ENCODE data around the gene RAET1G.
"Not testable (repeated sequence)": the region's sequence is repeated elsewhere in the genome, so short reads cannot be mapped to it uniquely, and the experiment has no call there.

DNA sequence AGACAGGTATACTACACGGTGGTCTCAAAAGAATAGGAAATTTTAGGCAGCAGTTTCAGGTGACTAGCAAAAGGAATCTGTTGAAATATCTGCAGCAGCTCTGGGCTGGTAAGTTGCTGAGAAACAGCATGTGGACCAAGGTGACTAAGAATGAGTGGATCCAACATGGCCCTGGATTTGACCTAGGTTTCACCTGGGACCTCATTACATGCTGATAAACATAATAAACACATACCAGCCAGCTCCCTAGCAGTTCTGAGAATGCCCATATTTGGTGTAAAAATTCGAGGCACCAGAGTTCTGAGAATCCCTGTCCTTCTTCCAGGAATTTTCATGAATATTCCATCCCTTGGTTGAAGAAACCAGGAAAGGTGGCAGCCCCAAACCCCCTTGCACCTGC is 30.5 kb upstream of the RAET1G start:
- TF ChIP-seq, protein P1, sequence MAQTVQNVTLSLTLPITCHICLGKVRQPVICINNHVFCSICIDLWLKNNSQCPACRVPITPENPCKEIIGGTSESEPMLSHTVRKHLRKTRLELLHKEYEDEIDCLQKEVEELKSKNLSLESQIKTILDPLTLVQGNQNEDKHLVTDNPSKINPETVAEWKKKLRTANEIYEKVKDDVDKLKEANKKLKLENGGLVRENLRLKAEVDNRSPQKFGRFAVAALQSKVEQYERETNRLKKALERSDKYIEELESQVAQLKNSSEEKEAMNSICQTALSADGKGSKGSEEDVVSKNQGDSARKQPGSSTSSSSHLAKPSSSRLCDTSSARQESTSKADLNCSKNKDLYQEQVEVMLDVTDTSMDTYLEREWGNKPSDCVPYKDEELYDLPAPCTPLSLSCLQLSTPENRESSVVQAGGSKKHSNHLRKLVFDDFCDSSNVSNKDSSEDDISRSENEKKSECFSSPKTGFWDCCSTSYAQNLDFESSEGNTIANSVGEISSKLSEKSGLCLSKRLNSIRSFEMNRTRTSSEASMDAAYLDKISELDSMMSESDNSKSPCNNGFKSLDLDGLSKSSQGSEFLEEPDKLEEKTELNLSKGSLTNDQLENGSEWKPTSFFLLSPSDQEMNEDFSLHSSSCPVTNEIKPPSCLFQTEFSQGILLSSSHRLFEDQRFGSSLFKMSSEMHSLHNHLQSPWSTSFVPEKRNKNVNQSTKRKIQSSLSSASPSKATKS (CRISPR knock-in tag; IDR thresholded peaks at IDR 0.05) = not testable (repeated sequence)
- not testable (repeated sequence) for TF ChIP-seq HNRNPH1 (optimal IDR thresholded peaks at IDR 0.05; ENCODE audit: low read depth, low read length); POLR2A (conservative IDR thresholded peaks at IDR 0.05); FOXA3 (CRISPR knock-in tag; conservative IDR thresholded peaks at IDR 0.05 in 1 of 2, IDR thresholded peaks at IDR 0.05 in 1 of 2); CHD2 (IDR thresholded peaks at IDR 0.05; ENCODE audit: low read depth, low read length); TEAD4 (IDR thresholded peaks at IDR 0.05; ENCODE audit: low read length); TEAD4 (CRISPR knock-in tag; IDR thresholded peaks at IDR 0.05; ENCODE audit: borderline replicate concordance); BHLHE40 (IDR thresholded peaks at IDR 0.05; ENCODE audit: low read length); ZNF24 (IDR thresholded peaks at IDR 0.05)
